HG02970 (cell line): Measurements from ENCODE around the gene CALML3.

Experiments used
- ATAC-seq: cut with Tn5 transposase; IDR thresholded peaks from one replicate; pipeline ENCODE4 v1.9.1; 2021; ENCODE audit warnings: mild to moderate bottlenecking, moderate library complexity, moderate number of reproducible peaks; ENCODE audit not compliant: unreplicated experiment, low FRiP score

The CALML3 gene

DNA sequence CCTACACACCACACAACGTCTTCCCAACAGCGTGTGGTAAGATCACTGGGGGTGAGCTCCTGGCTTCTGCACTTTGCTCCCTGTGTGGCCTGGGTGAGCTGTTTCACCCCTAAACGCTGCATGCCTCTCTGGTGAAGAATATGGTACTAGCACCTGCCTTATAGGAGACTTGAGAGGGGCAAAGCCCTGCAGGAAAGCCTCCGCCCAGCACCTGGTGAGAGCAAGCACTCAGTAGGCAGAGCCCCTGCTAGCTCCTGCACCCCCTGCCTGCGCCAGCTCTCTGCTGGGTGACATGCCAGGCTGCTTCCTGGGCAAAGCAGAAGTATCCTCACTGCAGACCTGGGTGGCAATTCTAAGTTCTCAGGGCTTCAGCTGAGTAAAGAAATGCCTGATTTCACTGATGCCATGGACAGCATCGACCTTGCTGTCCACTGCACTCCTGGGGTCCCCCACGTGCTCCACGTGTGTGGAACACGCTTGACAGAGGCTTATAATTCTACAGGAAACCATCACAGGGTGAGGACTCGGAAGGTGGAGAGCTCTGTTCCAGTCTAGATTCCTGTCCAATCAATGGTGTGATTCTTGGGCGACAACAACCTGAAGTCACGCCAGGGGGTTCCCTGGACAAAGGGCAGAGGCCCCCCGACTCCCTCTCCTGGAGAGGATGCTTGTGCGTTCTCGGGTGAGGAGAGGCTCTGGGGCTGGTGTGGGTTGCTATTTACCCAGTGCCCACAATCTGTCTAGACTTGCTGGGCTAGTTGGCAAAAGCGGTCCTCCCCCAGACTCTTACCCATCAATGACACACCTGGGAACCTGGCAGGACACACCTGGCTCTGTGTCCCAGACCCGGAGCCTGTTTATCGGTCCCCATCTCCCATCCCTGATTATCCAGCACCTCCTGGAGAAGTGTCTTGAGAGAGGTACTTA lies 20.4 kb upstream of the CALML3 start:
- no peak for ATAC-seq

DNA sequence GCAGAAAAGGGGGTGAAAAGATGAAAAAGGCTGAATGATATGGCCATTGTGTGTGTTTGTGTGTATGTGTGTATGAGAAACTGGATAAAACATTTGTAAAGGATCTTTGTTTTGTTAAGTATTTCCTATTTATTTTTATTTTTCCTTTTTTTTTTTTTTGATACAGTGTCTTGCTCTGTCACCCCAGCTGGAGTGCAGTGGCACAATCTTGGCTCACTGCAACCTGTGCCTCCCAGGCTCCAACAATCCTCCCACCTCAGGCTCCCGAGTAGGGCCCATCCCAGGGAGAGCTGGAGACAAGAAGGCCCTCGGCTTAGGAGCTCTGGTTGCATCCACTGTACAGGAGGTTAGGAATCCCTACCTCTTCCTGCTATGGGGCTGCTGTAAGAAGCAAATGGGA lies 18.5 kb upstream of the CALML3 start:
- no peak for ATAC-seq

DNA sequence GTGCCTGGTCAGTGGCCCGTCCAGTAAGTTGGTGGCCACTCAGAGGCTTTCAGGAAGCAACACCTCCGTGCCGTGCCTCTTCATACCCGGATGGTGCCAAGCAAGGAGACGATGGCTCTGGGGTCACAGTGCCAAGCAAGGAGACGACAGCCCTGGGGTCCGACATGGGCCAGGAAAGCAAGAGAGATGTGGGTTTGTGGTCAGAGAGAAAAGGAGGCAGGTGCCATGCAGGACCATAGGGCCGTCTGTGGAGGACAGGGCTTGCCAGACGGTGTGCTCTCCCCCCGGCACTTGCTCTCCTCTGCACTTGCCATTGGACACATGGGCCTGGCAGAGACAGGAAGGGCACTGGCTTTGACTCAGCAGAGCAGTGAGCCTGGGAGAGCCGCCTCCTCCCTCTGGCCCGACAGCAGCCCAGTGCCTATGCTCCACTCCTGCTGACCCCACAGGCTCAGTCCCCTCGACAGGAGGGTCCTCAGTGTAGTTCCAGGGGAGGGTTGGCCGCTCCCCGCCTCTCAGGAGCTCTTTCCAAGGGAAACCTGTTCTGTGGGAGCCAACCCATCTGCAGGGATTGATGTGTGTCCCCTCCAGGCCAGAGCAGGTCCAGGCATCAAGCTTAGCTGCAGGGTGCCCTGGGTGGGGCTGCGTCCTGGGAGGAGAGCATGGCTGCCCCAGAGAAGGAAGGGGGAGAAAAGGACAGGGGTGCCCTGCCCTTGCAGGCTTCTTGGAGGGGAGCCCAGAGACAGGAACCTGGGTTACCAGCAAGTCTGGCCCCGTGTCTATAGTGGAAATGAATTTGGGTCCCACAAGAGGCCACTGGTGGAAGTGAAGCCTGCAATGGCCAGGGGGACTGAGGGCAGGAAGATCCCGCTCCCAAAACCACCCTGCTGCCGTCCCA lies 17.8 kb upstream of the CALML3 start:
- no peak for ATAC-seq

DNA sequence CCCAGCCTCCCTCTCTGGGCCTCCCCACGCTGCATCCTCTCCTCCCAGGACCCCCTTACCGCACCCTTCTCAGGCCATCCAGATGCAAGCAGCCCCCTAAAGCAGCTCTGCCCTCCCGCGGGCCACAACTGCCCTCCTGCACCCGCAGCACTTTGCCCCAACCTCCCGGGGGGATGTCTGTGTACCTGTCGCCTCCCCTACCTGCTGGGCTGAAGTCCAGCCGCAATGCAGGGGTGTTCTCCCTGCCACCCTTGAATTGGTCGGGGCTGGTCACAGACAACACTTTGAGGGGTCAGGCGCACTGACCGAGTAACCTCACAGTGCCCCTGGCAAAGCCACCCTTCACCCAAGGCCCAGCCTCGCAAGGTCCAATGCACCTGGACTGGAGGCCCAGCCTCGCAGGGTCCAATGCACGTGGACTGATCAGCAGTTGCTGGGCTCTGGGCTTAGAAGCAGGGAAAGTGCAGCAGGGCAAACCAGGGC lies 17.1 kb upstream of the CALML3 start:
- no peak for ATAC-seq

DNA sequence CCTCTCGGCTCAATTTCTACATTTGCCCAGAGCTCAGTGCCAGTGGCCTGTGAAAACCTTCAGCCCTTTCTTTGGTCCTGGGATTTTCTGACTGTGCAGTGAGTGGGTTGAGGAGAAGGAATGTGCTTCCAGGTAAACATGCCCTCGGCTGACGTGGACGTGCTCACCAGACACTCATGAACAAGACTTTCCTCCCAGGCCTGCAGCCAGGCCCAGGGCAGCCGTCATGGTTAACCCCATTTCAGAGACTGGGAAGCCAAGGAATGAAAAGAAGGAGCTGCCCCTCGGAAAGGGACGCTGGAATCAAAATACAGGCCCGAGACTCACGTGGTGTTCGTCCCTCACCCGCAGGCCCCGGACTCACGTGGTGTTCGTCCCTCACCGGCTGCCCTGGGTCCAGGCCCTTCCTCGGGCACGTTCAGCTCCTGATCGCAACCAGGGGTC lies 16.6 kb upstream of the CALML3 start:
- no peak for ATAC-seq

DNA sequence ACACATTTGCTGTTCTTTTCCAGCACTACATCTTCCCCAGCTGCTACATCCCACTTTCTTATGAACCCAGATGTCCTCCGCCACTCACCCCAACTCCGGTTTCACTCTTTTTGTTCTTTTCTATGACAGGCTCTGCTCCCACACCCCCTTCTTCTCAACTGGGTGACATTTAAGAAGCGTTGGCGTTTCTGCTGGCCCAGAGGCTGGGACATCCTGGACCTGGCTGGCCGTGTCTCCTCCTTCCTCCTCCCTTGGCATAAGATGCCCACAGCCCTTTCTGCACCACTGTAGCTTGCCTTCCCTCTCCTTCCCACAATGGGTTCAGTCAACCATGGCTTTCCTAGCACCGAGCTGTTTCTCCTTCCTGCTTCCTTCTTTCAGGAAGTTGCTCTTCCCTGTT lies 16.0 kb upstream of the CALML3 start:
- ATAC-seq = no peak

DNA sequence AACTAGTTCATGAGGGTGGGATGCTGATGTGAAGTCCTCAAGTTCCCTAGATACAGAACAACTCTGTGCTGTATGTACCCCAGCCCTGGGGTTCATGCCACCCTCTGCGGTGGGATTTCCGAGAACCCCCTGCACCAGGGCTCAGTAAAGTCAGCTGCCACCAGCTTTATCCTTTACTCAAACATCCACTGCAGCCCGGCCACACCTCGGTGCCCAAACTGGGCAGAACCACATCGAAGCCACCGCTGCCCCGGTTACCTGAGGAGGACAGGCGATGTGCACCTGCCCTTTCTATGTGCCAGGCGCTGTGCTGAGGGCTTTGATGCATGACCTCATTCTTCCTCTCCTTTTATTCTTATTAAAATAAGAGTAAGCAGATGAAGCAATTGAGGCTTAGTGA lies 15.5 kb upstream of the CALML3 start:
- no peak for ATAC-seq

DNA sequence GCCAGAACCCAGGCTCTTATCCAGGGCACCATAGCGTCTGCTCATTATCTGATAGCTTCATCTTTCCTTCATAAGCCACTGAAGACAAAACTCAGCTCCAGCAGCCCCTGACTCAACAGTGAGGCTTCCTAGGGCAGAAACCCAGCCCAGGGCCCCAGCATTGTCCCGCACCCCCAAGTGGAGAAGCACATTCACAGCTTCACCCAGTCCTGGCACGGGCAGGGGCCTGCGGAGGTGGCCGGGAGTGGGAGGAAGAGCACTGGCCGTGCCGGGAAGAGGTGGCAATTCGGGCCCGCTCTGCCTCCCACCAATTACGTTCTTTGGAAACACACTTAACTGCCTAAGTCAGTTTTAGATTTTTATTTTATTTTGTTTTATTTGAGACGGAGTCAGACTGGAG lies 15.1 kb upstream of the CALML3 start:
- ATAC-seq = no peak

DNA sequence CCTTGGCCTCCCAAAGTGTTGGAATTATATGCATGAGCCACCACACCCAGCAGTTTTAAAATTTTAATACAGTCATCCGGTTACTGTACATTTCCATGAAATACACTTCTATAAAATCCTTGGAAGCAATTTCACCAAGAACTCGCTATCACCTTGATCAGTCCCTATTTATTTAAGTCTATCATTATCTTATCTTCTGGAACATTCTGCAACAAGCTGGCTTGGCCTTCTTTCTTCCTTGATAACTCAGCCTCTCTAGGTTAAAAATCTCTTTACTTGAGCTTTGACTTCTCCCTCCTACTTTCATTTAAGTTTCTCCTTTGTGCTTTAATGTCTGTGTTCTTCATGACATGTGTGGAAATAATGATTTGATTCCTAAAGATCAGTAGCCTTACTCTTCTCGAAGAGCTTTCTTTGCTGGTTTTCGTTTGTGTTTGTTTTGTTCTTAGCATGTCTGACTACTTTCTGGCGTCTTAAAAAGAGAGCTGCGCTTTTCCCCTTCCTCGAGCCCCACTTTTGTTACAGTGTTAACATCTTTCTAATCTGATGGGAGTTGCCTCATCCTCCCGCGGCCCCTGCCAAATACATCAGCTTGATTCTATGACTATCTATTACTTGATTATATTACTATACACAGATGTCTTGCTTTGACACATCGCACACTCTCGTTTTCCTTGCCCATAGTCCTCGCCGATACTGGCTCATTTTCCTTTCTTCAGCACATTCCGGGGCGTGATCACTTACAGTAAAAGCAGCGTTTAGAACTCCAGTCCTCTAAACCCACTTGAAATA lies 14.3 kb upstream of the CALML3 start:
- ATAC-seq = no peak

DNA sequence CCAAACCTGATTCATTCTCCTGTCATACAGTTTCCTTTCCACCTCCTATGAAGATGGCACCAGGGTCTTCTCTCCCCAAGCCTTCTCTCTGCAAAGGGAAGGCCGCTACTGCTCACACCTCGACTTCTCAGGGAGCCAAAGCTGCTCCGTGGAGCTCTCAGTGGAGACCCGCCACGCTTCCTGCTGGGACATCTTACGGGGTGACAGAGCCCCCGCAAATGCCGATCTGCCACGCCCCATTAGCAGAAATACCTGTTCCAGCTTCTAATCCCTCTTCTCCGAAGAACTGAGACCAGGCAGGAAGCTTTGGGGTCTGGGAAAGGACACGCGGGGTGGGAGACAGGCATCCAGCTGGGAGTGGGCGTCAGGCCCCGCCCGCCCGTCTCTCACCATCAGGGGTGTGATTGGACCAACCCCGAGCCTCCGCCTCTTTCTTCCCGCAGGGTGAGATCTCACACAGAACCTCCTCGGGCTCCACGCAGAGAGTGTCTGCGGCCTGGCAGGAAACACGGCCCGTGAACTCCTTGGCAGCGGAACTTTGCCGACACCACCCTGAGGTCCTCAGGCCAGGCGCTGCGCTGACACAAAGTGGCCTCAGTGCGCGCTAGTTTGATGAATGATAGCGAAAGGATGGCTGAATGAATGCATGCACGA lies 13.4 kb upstream of the CALML3 start:
- no peak for ATAC-seq

DNA sequence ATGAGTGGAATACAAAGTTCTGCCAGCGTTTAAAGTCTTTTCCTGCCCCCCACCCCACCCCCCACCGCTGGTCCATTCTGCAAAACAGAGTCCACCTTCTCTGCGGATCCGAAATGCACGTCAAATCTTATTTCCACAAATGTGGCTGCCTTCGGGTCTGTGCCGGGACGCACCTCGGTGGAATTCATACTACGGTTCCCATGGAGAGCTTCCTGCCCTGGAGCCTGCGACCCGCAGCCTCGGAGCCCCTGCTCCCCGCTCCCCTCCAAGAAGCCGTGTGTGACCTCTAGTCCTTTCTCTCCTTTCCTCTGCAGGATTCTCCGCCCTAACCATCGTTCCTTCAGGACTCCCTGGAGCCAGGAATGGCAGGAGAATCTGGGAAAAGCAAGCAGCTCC lies 12.9 kb upstream of the CALML3 start:
- no peak for ATAC-seq

DNA sequence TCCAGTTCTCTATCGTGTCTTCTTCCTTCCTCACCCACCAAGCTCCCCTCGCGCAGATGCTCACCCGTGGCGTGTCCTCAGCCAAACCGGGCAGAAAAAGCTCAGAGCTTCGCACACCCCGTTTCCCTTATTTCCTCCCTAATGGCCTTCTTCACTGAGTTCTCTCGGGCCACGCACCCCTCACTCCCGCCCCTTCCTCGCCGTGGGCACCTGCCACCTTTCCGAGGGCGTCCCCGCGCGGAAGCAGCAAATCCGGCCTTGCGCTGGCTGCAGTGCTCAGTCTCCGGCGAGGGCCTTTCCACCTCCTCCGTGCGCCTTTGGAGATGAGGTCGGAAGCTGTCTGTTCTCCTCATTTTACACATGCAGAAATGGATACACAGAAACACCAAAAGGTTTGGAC lies 12.4 kb upstream of the CALML3 start:
- ATAC-seq = no peak

DNA sequence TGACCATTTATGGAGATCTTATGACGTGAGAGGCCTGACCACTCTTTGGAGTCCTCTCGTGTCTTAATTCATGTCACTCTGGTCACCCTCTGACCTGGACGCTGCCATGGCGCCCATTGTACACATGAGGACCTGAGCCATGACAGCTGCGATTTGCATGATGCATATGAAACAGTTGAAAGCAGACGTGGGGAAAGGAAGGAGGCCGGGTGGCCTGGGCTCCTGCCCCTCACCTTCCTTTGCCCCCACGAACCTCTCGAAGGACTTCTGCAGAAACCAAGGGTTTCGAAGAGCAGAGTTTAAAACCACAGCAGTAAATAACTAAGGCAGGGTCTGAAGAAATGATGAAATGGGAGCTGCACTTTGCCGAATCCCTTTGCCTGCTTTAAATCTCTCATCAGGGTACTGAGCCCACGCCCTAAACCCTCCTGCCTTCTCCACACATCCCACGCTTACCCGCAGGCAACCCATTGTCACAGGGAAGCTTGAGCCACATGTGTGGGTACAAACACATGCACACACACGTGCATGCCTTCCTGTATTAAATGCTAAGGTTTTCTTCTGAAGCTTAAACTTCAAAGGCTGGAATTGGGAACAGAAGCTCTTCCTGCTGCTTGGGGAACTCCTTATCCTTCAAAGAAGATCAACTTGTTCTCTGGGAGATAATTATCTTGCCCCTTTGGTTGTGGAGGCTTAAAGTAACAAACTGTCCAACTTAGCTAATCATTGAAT lies 11.7 kb upstream of the CALML3 start:
- no peak for ATAC-seq

DNA sequence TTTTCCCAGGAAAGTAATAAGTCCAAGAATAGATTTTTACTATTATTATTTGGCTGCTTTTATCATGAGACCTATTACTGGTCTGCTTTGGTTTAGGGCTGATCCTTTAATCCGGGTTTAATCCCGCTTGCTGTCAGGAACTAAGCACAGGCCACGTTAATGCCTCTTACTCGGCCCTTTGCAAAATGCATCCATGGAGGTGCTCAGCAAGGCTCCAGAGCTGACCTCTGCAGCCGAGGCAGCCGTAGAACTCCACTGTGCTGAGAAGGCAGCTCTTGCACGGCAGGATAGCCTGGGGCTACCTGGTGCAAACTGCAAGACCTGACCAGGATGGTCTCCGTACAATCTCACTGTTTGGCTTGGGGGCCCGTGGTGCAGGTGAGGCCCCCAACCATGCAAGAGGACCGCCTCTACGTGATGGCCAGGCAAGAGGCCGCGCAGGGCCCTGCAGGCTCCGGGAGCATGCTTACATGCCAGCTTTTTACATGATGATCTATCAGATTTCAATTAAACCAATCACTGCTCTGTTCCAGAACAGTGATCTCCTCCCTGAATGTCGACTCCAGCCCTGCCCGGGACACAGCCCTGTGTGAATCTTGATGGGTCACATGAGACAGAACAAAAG lies 10.4 kb upstream of the CALML3 start:
- ATAC-seq = no peak

DNA sequence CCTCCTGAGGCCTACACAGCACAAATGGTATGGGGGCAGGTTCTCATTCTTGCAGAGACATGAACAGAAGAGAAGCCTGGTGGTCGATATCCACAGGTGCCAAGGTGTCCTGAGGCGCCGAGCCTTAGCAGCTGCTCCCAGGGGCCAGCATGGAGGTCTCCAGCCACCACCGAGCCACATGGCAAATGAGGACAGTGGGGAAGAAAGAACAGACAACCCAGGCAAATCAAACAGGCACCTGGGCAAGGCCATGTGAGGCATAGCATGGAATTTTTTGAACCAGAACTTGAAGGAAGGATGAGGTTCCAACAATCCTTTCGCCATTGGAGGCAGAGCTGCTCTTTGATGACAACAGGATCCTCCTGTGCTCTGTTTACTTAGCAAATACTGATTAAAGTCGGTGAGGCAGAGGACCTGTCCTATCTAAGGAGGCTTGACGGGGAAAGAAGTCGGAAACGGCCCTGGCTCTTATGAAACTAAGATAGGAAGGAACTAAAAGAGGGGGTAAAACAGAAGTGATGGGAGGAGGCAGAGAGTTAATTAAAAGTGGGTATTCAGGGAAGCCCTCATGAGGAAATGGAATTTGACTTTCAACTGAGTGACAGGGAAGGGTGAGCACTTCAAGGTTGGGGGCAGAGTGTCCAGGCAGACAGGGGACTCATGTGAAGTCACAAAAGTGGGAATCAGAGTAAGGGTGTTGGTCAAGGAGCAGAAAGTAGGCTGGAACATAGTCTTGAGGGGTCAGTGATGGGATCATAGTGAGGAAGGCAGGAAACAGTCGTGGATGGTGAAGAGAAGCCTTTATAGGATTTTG lies 8.6 kb upstream of the CALML3 start:
- no peak for ATAC-seq

DNA sequence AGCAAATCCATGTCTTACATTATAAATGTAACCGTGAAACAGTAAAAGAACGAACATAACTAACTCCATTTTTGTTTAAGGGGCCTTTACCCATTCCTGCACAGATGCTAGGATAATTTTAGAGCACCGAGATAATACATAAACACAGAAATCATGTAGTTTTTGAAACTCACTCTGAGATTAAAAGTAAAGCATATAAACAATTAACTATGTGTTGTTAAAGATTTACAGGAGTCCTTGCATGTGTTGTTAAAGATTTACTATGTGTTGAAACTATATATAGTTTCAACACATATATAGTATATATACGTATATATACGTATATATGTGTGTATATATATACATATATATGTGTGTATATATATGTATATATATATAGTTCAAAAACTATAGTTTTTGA lies 7.2 kb upstream of the CALML3 start:
- ATAC-seq = no peak

DNA sequence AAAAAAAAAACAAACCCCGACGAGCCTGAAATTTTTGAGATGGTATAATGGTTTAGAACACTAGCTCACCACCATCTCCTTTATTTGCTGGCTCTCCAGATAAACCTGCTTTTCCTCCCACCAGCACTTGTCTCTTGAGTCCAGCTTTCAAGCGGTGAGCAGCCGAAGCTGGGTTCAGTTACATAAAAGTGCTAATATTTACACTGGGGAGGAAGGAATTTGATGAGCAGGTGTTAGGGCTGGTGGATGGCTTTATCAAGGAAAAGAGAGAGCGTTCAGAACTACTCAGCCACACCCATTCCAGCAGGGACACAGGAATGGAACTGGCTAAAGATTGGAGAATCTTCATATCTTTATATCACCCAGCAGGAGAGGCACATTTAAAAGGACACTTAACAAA lies 6.6 kb upstream of the CALML3 start:
- no peak for ATAC-seq

DNA sequence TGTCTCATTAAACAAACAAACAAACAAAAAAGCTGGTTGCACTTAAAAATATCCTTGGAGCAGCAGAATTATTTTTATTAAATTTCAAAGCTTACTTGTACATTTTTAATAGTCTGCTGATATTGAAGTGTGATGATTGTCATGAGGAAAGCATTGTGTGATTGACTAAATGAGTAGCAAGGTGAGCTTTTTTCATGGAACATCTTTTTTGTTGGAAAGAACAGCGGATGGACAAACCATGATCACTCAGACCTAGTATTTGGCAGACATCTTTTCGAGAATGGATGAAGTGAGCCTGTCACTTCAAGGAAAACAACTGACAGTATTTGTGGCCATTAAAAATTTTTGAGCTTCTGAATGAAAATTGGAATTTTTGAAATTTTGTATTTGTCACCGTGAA lies 5.7 kb upstream of the CALML3 start:
- ATAC-seq = no peak
